T-helper 1 cell treated with Interleukin-12 subunit alpha and Interleukin-12 subunit beta and Interleukin-4 antibody, amounts not matched to agents 30 μg/mL and 1 μg/mL, for 36 hours (primary cell): ENCODE results near the gene FURIN.
"Not testable (repeated sequence)": the region's sequence is repeated elsewhere in the genome, so short reads cannot be mapped to it uniquely, and the experiment has no call there.

Experiments used
- H3K27ac Mint-ChIP-seq: one replicate; pipeline ENCODE4 v1.8.0; 2021; ENCODE audit warnings: mild to moderate bottlenecking, mixed read lengths
- H3K27me3 Mint-ChIP-seq: one replicate; pipeline ENCODE4 v1.8.0; 2021; ENCODE audit warnings: low read depth, mixed read lengths
- H3K36me3 Mint-ChIP-seq: one replicate; pipeline ENCODE4 v1.8.0; 2021; ENCODE audit warnings: low read depth, mixed read lengths
- H3K4me1 Mint-ChIP-seq: one replicate; pipeline ENCODE4 v1.8.0; 2021; ENCODE audit warnings: low read depth, mixed read lengths
- H3K4me3 Mint-ChIP-seq: one replicate; pipeline ENCODE4 v1.8.0; 2021; ENCODE audit warnings: mild to moderate bottlenecking, moderate library complexity, mixed read lengths
- H3K9me3 Mint-ChIP-seq: one replicate; pipeline ENCODE4 v1.8.0; 2021; ENCODE audit warnings: mixed read lengths

The FURIN gene

GRCh38 chr15:90889736-90890456 lies 21.5 kb downstream of the FURIN start:
- no peaks in the 10 kb centered on the region for H3K27me3 Mint-ChIP-seq
- H3K4me3 Mint-ChIP-seq = no peak overlapping the region
- no peak overlapping the region for H3K27ac Mint-ChIP-seq
- H3K4me1 Mint-ChIP-seq = peaks cover 32% of the 10 kb centered on the region
- peaks cover 58% of the 10 kb centered on the region for H3K36me3 Mint-ChIP-seq
- H3K9me3 Mint-ChIP-seq = no peaks in the 10 kb centered on the region

GRCh38 chr15:90890839-90891238 lies 22.5 kb downstream of the FURIN start:
- H3K4me1 Mint-ChIP-seq = peaks cover 27% of the 10 kb centered on the region
- no peak overlapping the region for H3K27ac Mint-ChIP-seq
- no peaks in the 10 kb centered on the region for H3K27me3 Mint-ChIP-seq
- no peaks in the 10 kb centered on the region for H3K9me3 Mint-ChIP-seq
- H3K4me3 Mint-ChIP-seq = no peak overlapping the region
- H3K36me3 Mint-ChIP-seq = peaks cover 60% of the 10 kb centered on the region

- H3K27me3 Mint-ChIP-seq = no peaks in the 10 kb centered on the region
- peaks cover 59% of the 10 kb centered on the region for H3K36me3 Mint-ChIP-seq
- peaks cover 25% of the 10 kb centered on the region for H3K4me1 Mint-ChIP-seq
- H3K27ac Mint-ChIP-seq = no peak overlapping the region
- no peak overlapping the region for H3K4me3 Mint-ChIP-seq
- H3K9me3 Mint-ChIP-seq = no peaks in the 10 kb centered on the region
Measured at GRCh38 chr15:90891346-90891949, 23.1 kb downstream of the FURIN start.

- Mint-ChIP-seq H3K4me1 (peaks cover 24% of the 10 kb centered on the region), H3K4me3 (no peak overlapping the region), H3K27ac (no peak overlapping the region), H3K27me3 (no peaks in the 10 kb centered on the region), H3K36me3 (peaks cover 60% of the 10 kb centered on the region), H3K9me3 (no peaks in the 10 kb centered on the region)
Measured at GRCh38 chr15:90892023-90892422, 23.6 kb downstream of the FURIN start.

- peaks cover 58% of the 10 kb centered on the region for H3K36me3 Mint-ChIP-seq
- no peaks in the 10 kb centered on the region for H3K27me3 Mint-ChIP-seq
- no peaks in the 10 kb centered on the region for H3K9me3 Mint-ChIP-seq
- no peak overlapping the region for H3K27ac Mint-ChIP-seq
- no peak overlapping the region for H3K4me3 Mint-ChIP-seq
- peaks cover 22% of the 10 kb centered on the region for H3K4me1 Mint-ChIP-seq
Measured at GRCh38 chr15:90892498-90893174, 24.2 kb downstream of the FURIN start.

- H3K27me3 Mint-ChIP-seq = no peaks in the 10 kb centered on the region
- H3K36me3 Mint-ChIP-seq = peaks cover 54% of the 10 kb centered on the region
- no peaks in the 10 kb centered on the region for H3K9me3 Mint-ChIP-seq
- peaks cover 20% of the 10 kb centered on the region for H3K4me1 Mint-ChIP-seq
- no peak overlapping the region for H3K4me3 Mint-ChIP-seq
- H3K27ac Mint-ChIP-seq = no peak overlapping the region
Measured at GRCh38 chr15:90893175-90894090, 25.0 kb downstream of the FURIN start.

GRCh38 chr15:90895571-90896117 lies 27.3 kb downstream of the FURIN start:
- peaks cover 45% of the 10 kb centered on the region for H3K36me3 Mint-ChIP-seq
- no peaks in the 10 kb centered on the region for H3K27me3 Mint-ChIP-seq
- no peaks in the 10 kb centered on the region for H3K9me3 Mint-ChIP-seq
- H3K4me1 Mint-ChIP-seq = peaks cover 18% of the 10 kb centered on the region
- peak overlapping the region; percentile 52 for H3K27ac Mint-ChIP-seq
- no peak overlapping the region for H3K4me3 Mint-ChIP-seq

- Mint-ChIP-seq H3K36me3 (peaks cover 41% of the 10 kb centered on the region), H3K27ac (peak overlapping the region; percentile 67), H3K4me1 (peaks cover 30% of the 10 kb centered on the region)
- not testable (repeated sequence) for H3K4me3 Mint-ChIP-seq, H3K9me3 Mint-ChIP-seq, H3K27me3 Mint-ChIP-seq
Measured at GRCh38 chr15:90897131-90897655, 28.8 kb downstream of the FURIN start.

GRCh38 chr15:90901175-90902039 lies 33.0 kb downstream of the FURIN start:
- H3K4me1 Mint-ChIP-seq = peaks cover 41% of the 10 kb centered on the region
- H3K4me3 Mint-ChIP-seq = peak overlapping the region; percentile 86
- no peaks in the 10 kb centered on the region for H3K27me3 Mint-ChIP-seq
- peaks cover 31% of the 10 kb centered on the region for H3K36me3 Mint-ChIP-seq
- H3K9me3 Mint-ChIP-seq = no peaks in the 10 kb centered on the region
- peak overlapping the region; percentile 70 for H3K27ac Mint-ChIP-seq

GRCh38 chr15:90902040-90902839 lies 33.9 kb downstream of the FURIN start:
- Mint-ChIP-seq H3K4me3 (peak overlapping the region; percentile 86), H3K9me3 (no peaks in the 10 kb centered on the region), H3K4me1 (peaks cover 39% of the 10 kb centered on the region), H3K27me3 (no peaks in the 10 kb centered on the region), H3K27ac (peak overlapping the region; percentile 70), H3K36me3 (peaks cover 30% of the 10 kb centered on the region)

- Mint-ChIP-seq H3K27ac (peak within 1 kb of the TSS; percentile 87), H3K9me3 (no peaks in the 10 kb centered on the region), H3K4me1 (peaks cover 39% of the 10 kb centered on the region), H3K27me3 (no peaks in the 10 kb centered on the region), H3K4me3 (peak within 1 kb of the TSS; percentile 89), H3K36me3 (peaks cover 31% of the 10 kb centered on the region)
Measured at GRCh38 chr15:90902840-90903732, 34.7 kb downstream of the FURIN start, which contains the start of gene MAN2A2. Gene MAN2A2, plus strand, starts transcription at chr15:90903302. Its CDS starts 906 bp downstream, at chr15:90904208.
